ENCODE results near the gene RBM38. TPM values are rescaled to one million over a fixed set of nuclear protein-coding genes. Genes with fewer than 3 reads are reported as not detected.
A peak's percentile ranks its signal among the peaks of the same experiment; 100 is the strongest.

The RBM38 gene
- total and polyA plus RNA-seq, 9 of the 15 experiments (the other 6 are each of a cell fraction or from before 2014, with no cell fraction given): 0.28 to 82.4 (median 33.2) TPM

DNA sequence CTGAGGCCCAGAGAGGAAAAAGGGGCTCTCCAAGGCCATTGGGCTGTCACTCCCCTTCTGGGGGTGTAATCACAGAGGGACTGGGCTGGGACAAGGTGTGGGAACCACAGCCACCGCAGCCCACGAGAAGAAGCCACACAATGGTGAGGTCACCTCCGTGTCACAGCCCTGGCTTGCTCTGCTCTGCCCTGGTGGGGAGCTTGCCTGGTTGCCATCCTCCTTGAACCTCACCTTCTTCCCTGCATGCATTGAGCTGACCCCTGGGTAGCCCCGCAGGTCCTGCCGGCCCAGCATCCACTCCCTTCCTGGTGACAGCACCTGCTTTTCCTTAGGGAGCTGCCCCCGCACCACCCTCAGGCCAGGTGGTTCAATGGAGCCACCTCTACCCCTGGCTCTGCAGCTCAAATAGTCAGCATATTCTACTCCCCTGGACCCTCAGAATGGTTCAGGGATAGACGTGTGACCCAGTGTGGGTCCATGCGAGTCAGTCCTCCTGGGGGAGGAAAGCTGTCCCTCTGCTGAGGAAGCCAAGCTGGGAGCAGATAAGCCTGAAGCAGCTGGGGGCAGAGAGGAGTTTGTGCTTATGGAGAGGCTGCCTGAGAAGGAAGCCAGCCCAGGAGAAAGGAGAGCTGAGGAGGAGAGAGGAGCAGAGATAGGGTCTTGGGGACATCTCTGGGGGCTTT, 21.3 kb downstream of the RBM38 start (continued):
- TF ChIP-seq SRSF1 (IDR thresholded peaks at IDR 0.05; ENCODE audit: low read depth, low read length): no peak
- TF ChIP-seq ZNF124 (CRISPR knock-in tag; IDR thresholded peaks at IDR 0.05): no peak
- no peak for TF ChIP-seq PBX2 (CRISPR knock-in tag; IDR thresholded peaks at IDR 0.05; ENCODE audit: low read depth)
- no peak for TF ChIP-seq PBX2 (tag; conservative IDR thresholded peaks at IDR 0.05; ENCODE audit: low read depth)
- TF ChIP-seq RBM34 (IDR thresholded peaks at IDR 0.05; ENCODE audit: borderline replicate concordance, insufficient read depth, low read length): no peak
- TF ChIP-seq MITF (IDR thresholded peaks at IDR 0.05): no peak
- TF ChIP-seq TCF7 (IDR thresholded peaks at IDR 0.05; ENCODE audit: borderline replicate concordance): no peak
- TF ChIP-seq ERF (CRISPR knock-in tag; IDR thresholded peaks at IDR 0.05): peak; percentile 18; the same call in 1 of the 2 replicates
- no peak for TF ChIP-seq PHB2 (IDR thresholded peaks at IDR 0.05; ENCODE audit: low read depth)
- no peak for TF ChIP-seq MECOM (CRISPR knock-in tag; IDR thresholded peaks at IDR 0.05)
- TF ChIP-seq, protein P1, sequence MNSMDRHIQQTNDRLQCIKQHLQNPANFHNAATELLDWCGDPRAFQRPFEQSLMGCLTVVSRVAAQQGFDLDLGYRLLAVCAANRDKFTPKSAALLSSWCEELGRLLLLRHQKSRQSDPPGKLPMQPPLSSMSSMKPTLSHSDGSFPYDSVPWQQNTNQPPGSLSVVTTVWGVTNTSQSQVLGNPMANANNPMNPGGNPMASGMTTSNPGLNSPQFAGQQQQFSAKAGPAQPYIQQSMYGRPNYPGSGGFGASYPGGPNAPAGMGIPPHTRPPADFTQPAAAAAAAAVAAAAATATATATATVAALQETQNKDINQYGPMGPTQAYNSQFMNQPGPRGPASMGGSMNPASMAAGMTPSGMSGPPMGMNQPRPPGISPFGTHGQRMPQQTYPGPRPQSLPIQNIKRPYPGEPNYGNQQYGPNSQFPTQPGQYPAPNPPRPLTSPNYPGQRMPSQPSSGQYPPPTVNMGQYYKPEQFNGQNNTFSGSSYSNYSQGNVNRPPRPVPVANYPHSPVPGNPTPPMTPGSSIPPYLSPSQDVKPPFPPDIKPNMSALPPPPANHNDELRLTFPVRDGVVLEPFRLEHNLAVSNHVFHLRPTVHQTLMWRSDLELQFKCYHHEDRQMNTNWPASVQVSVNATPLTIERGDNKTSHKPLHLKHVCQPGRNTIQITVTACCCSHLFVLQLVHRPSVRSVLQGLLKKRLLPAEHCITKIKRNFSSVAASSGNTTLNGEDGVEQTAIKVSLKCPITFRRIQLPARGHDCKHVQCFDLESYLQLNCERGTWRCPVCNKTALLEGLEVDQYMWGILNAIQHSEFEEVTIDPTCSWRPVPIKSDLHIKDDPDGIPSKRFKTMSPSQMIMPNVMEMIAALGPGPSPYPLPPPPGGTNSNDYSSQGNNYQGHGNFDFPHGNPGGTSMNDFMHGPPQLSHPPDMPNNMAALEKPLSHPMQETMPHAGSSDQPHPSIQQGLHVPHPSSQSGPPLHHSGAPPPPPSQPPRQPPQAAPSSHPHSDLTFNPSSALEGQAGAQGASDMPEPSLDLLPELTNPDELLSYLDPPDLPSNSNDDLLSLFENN (IDR thresholded peaks at IDR 0.05; ENCODE audit: low read depth in 2 of 2, low read length in 2 of 2): no peak
- TF ChIP-seq ZEB2 (IDR thresholded peaks at IDR 0.05): peak; percentile 55
- no peak for TF ChIP-seq PCBP1 (IDR thresholded peaks at IDR 0.05; ENCODE audit: low read depth, low read length, poor library complexity, severe bottlenecking)
- TF ChIP-seq ZBTB34 (CRISPR knock-in tag; IDR thresholded peaks at IDR 0.05): no peak
- TF ChIP-seq GATAD2B (IDR thresholded peaks at IDR 0.05; ENCODE audit: borderline replicate concordance): no peak
- TF ChIP-seq SAP30 (IDR thresholded peaks at IDR 0.05; ENCODE audit: borderline replicate concordance, insufficient read depth, low read depth, low read length, poor library complexity, severe bottlenecking): no peak
- no peak for TF ChIP-seq HOXB6 (CRISPR knock-in tag; IDR thresholded peaks at IDR 0.05; ENCODE audit: borderline replicate concordance)
